Psoas muscle (tissue), 8 donors: ENCODE measurements around the gene FRRS1L. TPM values are rescaled to one million over a fixed set of nuclear protein-coding genes. Genes with fewer than 3 reads are reported as not detected.

Source experiments
- ATAC-seq, 4 donors: fragments of 200-7000 bp; cut with Tn5 transposase; one replicate each; pipeline ENCODE4 v1.9.1; 2020; ENCODE audit warnings: moderate library complexity in 3 of 4, mild to moderate bottlenecking in 2 of 4
- DNase-seq, 2 donors: peaks; one replicate each; pipeline ENCODE4 v3.0.0-alpha.2; 2020
- H3K27ac ChIP-seq: fragments of 200-600 bp; one replicate; pipeline ENCODE4 v1.8.0; 2022
- H3K27me3 ChIP-seq, 3 donors: fragments of 200-600 bp in 1 of 3; one replicate each; pipeline versions ENCODE4 v1.6.1 to v1.8.0; 2013 to 2022; ENCODE audit warnings: low read length in 2 of 3, mild to moderate bottlenecking in 2 of 3, moderate library complexity in 1 of 3; ENCODE audit not compliant: insufficient read depth in 3 of 3
- H3K36me3 ChIP-seq, 2 donors: fragments of 200-600 bp in 1 of 2; one replicate each; pipeline versions ENCODE4 v1.6.1 to v1.8.0; 2013 to 2022; ENCODE audit warnings: low read depth in 1 of 2, mild to moderate bottlenecking in 1 of 2, moderate library complexity in 1 of 2; ENCODE audit not compliant: insufficient read depth in 1 of 2
- H3K4me1 ChIP-seq: fragments of 200-600 bp; one replicate; pipeline ENCODE4 v1.8.0; 2022
- H3K4me3 ChIP-seq: fragments of 200-600 bp; one replicate; pipeline ENCODE4 v1.8.0; 2022; ENCODE audit warnings: mild to moderate bottlenecking
- H3K9me3 ChIP-seq: fragments of 200-600 bp; one replicate; pipeline ENCODE4 v1.8.0; 2022
- WGBS, 3 donors: extraction: QIAGEN DNeasy Blood & Tissue Kit; methylation state at CpG; one replicate each; pipeline versions ENCODE4 v1.1.6 to v1.1.7; 2013; 5-methylcytosine and 5-hydroxymethylcytosine counted together
- intact Hi-C, 2 donors: fragments of 100-400 bp; cut with DNase I; formaldehyde crosslinking; loops; one replicate each; pipeline versions ENCODE4 v1.11.0 to v1.14.2; 2022
- polyA plus RNA-seq, 3 donors: library from polyadenylated mRNA; stranded (reverse); fragments of 200-250 nt; gene quantifications; one replicate each; pipeline ENCODE4 v1.2.3, GENCODE V29; 2013
- total RNA-seq, 4 donors: library from RNA; stranded (reverse); fragmentation: NEBNext Ultra II Directional in 2 of 4; extraction: Animal tissue kit (Norgen Biotek cat#: 25700) in 2 of 4; gene quantifications; one replicate each; pipeline versions ENCODE4 v1.2.1 to v1.2.4, GENCODE V29; 2021 to 2023
- TF ChIP-seq, protein P1 (sequence below): fragments of 200-600 bp; IDR thresholded peaks from one replicate; pipeline ENCODE4 v1.8.0; 2022; ENCODE audit warnings: antibody characterized with exemption
- donor health status: healthy with polysubstance abuse.
- donor health status: DM: no; HTN: no; CAD: no; lungs with moderate emphysema.
- donor health status: Bipolar disorder and iron deficiency.
- donor health status: healthy.
- donor health status: DM: yes; HTN: yes; CAD: no.
- donor health status: DM: no; HTN: no; CAD: no.
- donor health status: DM: no; HTN: no; CAD: no.
- donor health status: DM: yes; HTN: yes; CAD: no.

Gene FRRS1L
- total and polyA plus RNA-seq, 7 donors = under 0.01 to 0.04 (median 0.01) TPM; not detected in 4

DNA sequence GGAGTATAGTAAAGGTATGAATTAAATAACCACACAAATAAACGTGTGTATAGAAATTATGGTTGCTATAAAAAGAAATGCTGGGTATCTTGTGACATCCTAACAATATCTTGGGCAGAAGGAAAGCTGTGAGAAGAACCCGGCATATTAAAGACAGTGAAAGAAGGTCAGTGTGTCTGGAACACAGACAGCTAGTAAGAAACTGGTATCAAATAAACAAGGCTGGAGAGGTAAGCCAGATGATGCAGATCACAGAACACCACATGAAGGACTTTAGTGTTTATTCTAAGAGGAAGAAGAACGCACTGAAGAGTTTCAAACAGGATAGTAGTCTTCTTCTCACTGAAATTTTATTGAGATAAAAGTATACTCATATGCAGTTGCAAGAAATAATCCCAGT is 71.7 kb downstream of the FRRS1L start:
- Histone ChIP-seq H3K9me3 (no peaks in the 10 kb centered on the region), H3K4me1 (peaks cover 80% of the 10 kb centered on the region), H3K27ac (peak overlapping the region; percentile 76), H3K27me3 (no peaks in the 10 kb centered on the region), H3K4me3 (no peak overlapping the region), H3K36me3 (peaks cover 0 to 21% of the 10 kb centered on the region in 2 donors)
- WGBS, 3 donors = 30 to 38% (median 31%) methylated on average over 3 of the region's 3 CpGs
- TF ChIP-seq, protein P1, sequence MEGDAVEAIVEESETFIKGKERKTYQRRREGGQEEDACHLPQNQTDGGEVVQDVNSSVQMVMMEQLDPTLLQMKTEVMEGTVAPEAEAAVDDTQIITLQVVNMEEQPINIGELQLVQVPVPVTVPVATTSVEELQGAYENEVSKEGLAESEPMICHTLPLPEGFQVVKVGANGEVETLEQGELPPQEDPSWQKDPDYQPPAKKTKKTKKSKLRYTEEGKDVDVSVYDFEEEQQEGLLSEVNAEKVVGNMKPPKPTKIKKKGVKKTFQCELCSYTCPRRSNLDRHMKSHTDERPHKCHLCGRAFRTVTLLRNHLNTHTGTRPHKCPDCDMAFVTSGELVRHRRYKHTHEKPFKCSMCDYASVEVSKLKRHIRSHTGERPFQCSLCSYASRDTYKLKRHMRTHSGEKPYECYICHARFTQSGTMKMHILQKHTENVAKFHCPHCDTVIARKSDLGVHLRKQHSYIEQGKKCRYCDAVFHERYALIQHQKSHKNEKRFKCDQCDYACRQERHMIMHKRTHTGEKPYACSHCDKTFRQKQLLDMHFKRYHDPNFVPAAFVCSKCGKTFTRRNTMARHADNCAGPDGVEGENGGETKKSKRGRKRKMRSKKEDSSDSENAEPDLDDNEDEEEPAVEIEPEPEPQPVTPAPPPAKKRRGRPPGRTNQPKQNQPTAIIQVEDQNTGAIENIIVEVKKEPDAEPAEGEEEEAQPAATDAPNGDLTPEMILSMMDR = no peak
- intact Hi-C loops = no loop called here
- ATAC-seq (peak in 1 of 4 donors; percentile 55), DNase-seq (no peak)

DNA sequence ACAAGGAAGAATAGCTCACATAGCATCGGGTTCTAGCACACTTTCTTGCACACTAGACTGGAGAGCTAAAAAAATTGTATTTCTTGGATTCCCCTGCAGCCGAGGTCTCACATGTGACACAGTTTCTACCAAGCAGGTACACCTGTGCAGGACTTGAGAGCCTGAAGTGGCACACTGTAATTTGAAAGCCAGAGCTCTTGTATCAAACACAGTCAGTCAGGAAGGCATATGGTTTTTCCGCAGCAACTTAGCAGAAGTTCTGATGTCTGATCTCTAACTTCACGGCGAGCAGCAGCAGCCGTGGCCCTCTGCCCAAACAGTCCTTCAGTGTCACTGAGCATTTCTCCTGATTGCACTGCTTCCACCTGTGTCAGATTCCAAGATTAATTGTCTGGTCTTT is 72.8 kb downstream of the FRRS1L start:
- peak overlapping the region; percentile 76 for H3K27ac ChIP-seq
- H3K27me3 ChIP-seq = no peaks in the 10 kb centered on the region
- H3K4me1 ChIP-seq = peaks cover 70% of the 10 kb centered on the region
- no peak for ATAC-seq
- WGBS, 3 donors = 48 to 74% (median 60%) methylated on average over 6 of the region's 6 CpGs
- intact Hi-C loops = no loop called here
- DNase-seq = no peak
- H3K9me3 ChIP-seq = no peaks in the 10 kb centered on the region
- TF ChIP-seq, protein P1 = no peak
- no peak overlapping the region for H3K4me3 ChIP-seq
- H3K36me3 ChIP-seq = peaks cover 0 to 32% of the 10 kb centered on the region in 2 donors

DNA sequence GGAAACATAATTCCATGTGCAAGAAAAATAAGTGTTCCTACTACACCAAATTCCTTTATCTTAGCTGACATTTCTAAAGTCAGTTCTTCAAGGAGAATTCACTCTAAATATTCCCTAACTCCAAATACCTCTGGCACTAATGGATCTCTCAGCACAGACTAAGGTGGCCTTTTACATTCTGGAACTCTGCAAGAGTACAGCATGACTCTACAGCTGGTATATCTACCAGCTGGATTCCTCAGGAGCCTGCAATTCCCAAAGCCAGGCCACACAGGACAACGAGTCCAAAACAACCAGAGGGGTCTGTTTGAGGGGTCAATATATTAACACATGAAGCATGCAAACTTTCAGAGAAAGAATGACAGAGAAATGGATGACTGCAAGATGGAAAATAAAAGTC is 74.5 kb downstream of the FRRS1L start:
- WGBS, 3 donors = 19 to 48% (median 39%) methylated on average over 1 of the region's 1 CpG
- ATAC-seq (no peak), DNase-seq (no peak)
- Histone ChIP-seq H3K9me3 (no peaks in the 10 kb centered on the region), H3K4me3 (no peak overlapping the region), H3K27ac (no peak overlapping the region), H3K36me3 (peaks cover 0 to 47% of the 10 kb centered on the region in 2 donors), H3K4me1 (peaks cover 55% of the 10 kb centered on the region), H3K27me3 (no peaks in the 10 kb centered on the region)
- intact Hi-C loops = no loop called here
- TF ChIP-seq, protein P1 = no peak

DNA sequence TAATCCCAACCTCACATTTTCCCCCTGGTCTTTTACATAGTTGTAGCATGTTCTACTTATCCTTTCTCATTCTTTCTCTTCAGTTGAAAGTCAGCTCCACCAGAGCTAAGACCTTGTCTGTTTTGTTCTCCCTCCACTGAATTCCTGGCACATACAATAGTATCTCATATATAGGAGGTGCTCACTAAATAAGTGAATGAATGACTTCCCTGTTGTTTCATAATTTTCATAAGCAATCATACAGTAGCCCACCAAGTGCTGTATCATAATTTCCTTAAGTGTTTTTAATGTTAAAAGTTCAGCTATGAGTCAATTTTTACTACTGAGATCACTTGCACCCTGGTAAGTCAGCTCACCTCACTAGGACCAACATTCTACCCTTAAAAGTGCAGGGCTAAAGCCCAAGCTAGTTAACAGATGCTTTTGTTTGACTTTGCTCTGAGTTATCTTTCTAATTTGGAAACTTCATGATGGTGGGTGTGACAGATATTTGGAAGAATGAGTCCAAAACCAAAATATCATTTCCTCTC is 74.9 kb downstream of the FRRS1L start:
- Histone ChIP-seq H3K9me3 (no peaks in the 10 kb centered on the region), H3K27ac (no peak overlapping the region), H3K36me3 (peaks cover 3 to 51% of the 10 kb centered on the region in 2 donors), H3K27me3 (no peaks in the 10 kb centered on the region), H3K4me3 (no peak overlapping the region), H3K4me1 (peaks cover 50% of the 10 kb centered on the region)
- TF ChIP-seq, protein P1 = no peak
- ATAC-seq = no peak
- DNase-seq = no peak
- intact Hi-C loops = no loop called here

DNA sequence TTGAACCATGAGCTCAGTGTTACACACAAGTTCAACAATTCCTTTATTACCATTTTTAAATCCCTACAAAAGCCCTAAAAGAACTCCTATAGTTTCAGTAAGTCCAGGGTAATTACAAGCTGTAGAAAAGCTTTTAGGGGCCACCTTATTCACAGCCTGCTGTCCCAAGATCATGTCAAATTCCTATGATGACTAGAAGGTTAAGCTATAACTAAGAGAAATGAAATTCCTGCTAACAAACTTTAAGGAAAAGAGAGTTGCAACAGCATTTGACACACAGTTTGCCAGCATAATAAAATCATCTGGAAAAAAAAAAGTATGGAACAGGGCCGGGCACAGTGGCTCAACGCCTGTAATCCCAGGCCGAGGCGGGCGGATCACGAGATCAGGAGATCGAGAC is 78.8 kb downstream of the FRRS1L start:
- WGBS, 3 donors = 93 to 97% (median 96%) methylated on average over 7 of the region's 7 CpGs
- ATAC-seq = no peak
- intact Hi-C loops = no loop called here
- H3K4me3 ChIP-seq = no peak overlapping the region
- H3K4me1 ChIP-seq = peaks cover 11% of the 10 kb centered on the region
- DNase-seq = no peak
- TF ChIP-seq, protein P1 = no peak
- H3K27ac ChIP-seq = no peak overlapping the region
- no peaks in the 10 kb centered on the region for H3K27me3 ChIP-seq
- H3K36me3 ChIP-seq = peaks cover 3 to 80% of the 10 kb centered on the region in 2 donors
- H3K9me3 ChIP-seq = no peaks in the 10 kb centered on the region
